HUDEP-2 (cell line): Measurements from ENCODE around the gene PFKL.

Experiments
- DNase-seq, 76 experiments: peaks; one replicate each; lab custom pipeline; 2025; ENCODE audit not compliant: unreplicated experiment in 76 of 76; lab: John Stamatoyannopoulos, UW

Gene PFKL

DNA sequence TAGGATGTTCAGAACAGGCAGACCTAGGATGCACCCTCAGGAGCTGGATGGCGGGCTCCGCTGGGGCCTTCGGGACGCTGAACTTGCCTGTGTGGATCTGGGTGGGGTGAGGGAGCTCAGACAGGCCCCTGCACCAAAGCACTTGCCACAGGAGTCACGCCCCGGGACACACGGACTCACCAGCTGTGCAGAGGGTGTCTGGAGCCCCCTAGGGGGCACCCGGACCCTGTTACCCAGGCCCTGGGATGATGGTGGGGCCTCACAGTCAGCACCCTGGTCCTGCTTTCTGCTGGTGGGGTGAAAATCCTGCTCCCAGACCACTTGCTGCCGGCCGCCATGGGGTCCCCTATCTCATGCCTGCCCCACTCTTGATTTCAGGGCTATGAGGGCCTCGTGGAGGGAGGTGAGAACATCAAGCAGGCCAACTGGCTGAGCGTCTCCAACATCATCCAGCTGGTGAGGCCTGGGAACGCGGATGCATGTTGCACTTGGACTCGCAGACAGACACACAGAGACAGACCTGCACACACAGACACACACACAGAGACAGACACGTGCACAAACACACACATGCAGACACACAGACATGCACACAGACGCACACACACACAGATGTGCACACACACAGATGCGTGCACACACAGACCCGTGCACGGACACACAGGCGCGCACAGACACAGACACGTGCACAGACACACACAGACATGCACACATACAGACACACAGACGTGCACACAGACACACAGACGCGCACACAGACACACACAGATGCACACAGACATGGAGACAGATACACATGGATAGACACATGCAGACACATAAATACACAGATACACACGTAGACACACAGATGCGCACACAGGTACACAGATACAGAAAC is 11.0 kb downstream of the PFKL start:
- DNase-seq, result no peak

GRCh38 chr21:44312089-44312488 is 12.2 kb downstream of the PFKL start:
- no peak for DNase-seq

GRCh38 chr21:44312716-44313115 is 12.9 kb downstream of the PFKL start:
- DNase-seq, result no peak

DNA sequence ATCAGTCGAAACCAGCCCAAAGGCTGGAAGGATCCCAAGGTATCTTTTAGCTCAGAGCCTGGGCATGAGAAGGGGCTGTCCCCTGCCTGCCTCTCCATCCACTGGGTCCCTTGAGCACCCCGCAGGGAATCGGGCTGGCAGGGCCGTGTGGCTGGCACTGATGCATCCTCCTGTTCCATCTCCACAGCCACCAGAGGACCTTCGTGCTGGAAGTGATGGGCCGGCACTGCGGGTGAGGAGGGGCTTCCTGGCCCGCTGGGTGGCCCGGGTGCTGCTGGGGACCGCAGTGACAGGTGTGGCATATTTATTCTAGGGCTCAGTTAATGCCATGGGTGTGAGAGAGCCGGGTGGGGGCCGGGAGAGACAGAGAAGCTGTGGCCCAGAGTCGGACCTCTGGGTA is 13.6 kb downstream of the PFKL start:
- DNase-seq, result no peak

DNA sequence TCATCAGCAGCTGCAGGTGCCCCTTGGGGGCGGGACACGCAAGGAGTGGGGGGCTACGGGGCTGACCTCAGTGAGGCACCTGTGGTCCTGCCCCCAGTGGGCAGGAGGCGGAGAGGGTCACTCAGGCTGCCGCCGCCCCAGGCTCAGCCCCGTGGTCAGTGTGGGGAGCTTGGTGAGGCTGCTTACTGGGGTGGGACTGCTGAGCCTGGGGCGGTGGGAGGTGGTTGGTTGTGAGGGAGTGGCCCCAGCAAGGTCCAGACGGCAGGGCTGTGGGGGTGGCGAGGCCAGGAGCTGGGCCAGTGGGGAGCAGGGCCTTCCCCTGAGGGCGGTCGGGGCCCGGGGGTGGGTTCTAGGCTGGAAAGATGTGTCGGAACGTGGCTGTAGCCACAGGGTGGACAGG is 14.3 kb downstream of the PFKL start:
- no peak for DNase-seq

DNA sequence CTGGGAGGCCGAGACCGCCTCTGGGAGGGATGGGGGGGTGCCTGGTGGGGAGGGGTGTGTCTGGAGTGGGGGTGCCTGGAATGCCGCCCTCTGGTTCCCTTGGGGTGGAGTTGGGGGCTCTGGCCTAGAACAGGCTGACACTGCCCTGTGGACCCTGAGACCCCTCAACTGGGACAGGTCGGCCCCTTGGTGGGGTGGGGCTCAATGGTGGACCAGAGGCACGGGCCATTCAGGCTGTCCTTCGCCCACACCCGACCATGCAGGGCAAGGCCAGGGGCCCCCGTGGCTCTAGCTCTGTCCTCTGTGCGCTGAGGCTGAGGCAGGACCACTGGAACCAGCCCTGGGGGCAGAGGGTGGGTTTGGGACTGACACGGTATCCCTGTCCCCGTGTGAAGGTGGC is 14.7 kb downstream of the PFKL start:
- DNase-seq, result no peak

GRCh38 chr21:44315691-44316203 is 15.9 kb downstream of the PFKL start:
- no peak for DNase-seq

DNA sequence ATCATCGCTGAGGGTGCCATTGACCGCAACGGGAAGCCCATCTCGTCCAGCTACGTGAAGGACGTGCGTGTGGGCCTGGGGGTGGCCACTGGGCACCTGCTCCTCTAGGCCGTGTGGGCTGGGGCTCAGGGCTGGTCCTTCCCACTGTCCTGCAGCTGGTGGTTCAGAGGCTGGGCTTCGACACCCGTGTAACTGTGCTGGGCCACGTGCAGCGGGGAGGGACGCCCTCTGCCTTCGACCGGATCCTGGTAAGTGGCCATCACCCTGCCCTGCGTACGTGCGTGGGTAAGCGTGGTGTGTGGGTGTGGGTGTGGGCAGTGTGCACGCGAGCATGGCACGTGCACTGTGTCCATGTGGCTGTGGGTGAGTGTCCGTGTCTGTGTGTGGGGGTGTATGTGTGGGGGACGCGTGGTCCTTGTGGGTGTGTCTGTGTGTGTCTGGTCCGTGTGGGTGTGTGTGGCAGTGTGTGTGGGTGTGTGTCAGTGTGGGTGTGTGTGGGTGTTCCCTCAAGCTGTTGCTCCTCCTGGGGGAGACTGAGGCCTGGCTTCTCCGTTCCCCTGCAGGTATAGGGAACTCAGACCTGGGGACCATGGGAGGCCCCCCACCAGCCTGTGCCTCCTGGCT is 16.5 kb downstream of the PFKL start:
- DNase-seq, result no peak

DNA sequence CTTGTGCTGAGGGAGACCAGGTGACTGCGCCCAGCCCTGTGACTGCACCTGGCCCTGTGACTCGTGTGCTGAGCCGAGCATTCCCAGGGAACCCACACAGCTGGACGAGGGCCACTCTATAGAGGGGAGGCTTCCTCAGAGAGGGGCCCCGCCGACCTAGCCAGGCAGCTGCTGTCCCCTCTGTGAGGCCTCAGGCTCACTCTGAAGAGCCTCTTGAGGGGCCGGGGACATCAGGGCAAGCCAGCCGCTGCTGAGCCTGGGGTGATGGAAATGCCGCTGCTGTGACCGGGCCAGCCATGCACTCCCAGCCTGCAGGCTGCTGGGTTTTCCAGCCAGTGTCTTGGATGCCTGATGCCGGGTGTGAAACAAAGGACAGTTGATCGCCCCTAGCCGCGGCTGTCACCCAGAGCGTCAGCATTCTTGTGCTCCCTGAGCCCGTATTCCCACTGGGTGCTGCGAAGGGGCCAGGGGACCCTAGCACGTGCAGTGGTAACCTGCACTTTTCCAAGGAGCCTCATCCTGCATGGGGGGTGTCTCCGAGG is 17.5 kb downstream of the PFKL start:
- no peak for DNase-seq

DNA sequence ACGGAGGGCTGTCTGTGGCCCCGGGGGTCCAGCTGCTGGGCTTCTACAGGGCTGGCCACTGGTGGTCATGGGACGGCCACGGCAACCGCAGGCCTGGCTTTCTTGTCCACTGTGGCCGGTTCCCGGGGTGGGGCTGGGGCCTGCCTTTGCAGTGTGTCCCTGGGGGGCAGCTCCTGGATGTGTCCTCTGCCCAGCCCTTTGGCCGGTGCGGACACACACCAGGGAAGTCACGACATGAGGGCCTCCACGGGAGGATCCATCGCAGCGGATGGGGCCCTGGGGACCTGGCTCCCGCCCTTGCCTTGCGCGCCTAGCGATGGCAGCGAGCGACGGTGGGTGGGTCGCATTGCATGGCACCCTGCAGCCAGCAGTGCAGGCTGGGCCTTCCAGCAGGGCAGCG is 18.0 kb downstream of the PFKL start:
- DNase-seq, result no peak

GRCh38 chr21:44318489-44319285 is 18.8 kb downstream of the PFKL start:
- no peak for DNase-seq

GRCh38 chr21:44319407-44320065 is 19.7 kb downstream of the PFKL start:
- DNase-seq, result no peak

DNA sequence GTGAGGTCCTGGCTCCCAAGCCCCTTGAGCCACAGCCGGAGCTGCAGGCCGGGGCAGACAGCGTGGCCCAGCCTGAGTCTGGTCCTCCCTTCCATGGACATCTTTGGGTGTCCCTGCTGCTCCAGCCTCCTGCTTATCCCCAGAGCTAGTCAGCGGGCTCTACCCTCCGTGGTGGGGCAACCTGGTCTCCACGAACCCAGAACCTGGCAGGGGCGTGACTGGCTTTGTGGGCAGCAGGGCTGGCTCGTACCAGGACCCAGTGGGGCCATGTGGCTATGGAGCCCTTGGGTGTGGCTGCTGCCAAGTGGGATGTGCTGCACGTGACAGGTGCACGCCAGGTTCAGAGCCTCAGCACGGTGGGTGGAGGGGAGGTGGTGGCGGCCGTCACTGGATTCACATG is 21.0 kb downstream of the PFKL start:
- no peak for DNase-seq

GRCh38 chr21:44321846-44322450 is 22.1 kb downstream of the PFKL start:
- no peak for DNase-seq

DNA sequence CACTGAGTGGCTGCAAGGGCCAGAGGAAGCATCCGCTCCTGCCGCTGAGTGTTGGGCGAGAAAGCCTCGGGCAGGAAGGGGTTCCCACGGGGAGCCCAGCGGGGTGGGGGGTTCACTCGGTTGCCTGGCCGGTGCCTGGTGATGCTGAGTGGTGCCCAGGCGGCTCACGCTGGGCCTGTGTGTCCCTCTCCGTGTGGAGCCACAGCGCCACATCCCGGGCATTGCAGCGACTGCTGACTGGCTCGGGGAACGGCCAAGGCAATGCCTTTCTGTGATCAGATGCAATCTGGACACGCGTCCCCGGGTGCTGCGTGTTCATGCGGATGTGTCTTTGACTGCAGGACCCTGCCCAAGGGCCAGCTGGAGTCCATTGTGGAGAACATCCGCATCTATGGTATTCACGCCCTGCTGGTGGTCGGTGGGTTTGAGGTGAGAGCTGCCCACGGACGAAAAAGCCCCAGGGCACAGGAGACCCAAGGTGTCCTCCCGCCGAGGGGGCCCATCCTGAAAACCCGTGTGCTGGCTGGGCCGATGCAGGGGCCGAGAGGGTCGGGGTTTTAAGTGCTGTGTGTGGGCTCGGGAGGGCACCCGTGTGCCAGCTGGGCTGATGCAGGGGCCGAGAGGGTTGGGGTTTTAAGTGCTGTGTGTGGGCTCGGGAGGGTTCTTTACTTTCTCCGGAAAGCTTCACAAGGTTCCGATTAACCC is 22.9 kb downstream of the PFKL start:
- no peak for DNase-seq

DNA sequence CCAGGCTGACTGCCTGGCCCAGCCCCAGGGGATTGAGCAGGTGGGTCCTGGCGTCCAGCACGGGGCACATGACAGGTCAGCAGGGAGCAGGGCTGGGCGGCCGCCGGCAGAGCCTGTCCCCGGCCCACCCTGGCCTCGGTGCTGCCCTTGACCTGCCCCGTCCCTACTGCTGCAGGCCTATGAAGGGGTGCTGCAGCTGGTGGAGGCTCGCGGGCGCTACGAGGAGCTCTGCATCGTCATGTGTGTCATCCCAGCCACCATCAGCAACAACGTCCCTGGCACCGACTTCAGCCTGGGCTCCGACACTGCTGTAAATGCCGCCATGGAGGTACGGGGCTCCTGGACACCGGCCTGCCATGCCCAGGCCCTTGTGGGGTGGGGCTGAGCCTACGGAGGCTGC is 23.7 kb downstream of the PFKL start:
- DNase-seq, result no peak

DNA sequence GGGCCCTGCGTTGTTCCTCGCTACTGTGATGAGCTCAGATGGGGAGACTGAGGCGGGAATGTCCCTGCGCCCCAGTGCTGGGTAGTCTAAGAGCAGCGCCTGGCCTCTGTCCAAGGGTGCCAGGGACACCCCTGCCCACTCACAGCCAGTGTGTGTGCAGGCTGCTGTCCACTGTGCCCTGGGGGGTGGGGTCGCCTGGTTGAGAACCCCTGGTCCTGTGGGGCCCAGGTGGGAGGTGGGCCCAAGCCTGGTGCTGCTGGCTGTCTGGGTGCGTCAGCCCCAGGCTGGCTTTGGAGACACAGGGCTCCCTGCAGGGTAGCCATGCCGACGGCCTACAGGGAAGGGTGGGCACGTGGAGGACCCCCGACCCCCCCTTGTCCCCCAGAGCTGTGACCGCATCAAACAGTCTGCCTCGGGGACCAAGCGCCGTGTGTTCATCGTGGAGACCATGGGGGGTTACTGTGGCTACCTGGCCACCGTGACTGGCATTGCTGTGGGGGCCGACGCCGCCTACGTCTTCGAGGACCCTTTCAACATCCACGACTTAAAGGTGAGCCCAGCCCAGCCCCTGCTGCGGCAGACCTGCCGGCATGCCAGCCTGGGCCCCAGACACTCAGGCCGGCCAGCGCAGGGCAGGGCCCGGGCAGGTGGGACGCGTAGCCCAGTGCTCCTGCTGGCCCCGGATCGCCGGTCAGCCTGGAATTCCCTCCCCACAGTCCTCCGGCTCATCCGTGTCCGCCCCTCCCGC is 24.4 kb downstream of the PFKL start:
- DNase-seq, result no peak

GRCh38 chr21:44324854-44325107 is 24.9 kb downstream of the PFKL start:
- DNase-seq, result no peak
